Right renal cortex interstitium (tissue), 3 donors: Measurements from ENCODE around the gene NETO2. TPM values are rescaled to one million over a fixed set of nuclear protein-coding genes. Genes with fewer than 3 reads are reported as not detected.
"Not testable (repeated sequence)": the region's sequence is repeated elsewhere in the genome, so short reads cannot be mapped to it uniquely, and the experiment has no call there.

ENCODE experiments used
- DNase-seq, 3 donors: peaks; one replicate each; pipeline ENCODE4 v3.0.0-alpha.2; 2013; ENCODE audit warnings: low read depth in 3 of 3, low spot score in 2 of 3
- polyA plus RNA-seq, 3 donors: library from polyadenylated mRNA; unstranded; fragments of 120-200 nt; gene quantifications; one replicate each; pipeline ENCODE4 v1.2.1, GENCODE V29; 2013; ENCODE audit not compliant: insufficient read length in 3 of 3

NETO2 gene
- polyA plus RNA-seq, 3 donors: 29.9 to 32.4 (median 30.2) TPM

GRCh38 chr16:47136099-47136842 is 7.5 kb downstream of the NETO2 start:
- no peak for DNase-seq

GRCh38 chr16:47134550-47134949 is 9.2 kb downstream of the NETO2 start:
- no peak for DNase-seq

- DNase-seq: no peak
Measured at GRCh38 chr16:47132308-47132707, 11.4 kb downstream of the NETO2 start.

GRCh38 chr16:47129755-47130435 is 13.8 kb downstream of the NETO2 start:
- no peak for DNase-seq

- DNase-seq: no peak
Measured at GRCh38 chr16:47127541-47127940, 16.2 kb downstream of the NETO2 start.

GRCh38 chr16:47125757-47126156 is 18.0 kb downstream of the NETO2 start:
- DNase-seq: no peak

- no peak for DNase-seq
Measured at GRCh38 chr16:47113130-47113529, 30.6 kb downstream of the NETO2 start.

GRCh38 chr16:47110939-47111338 is 32.8 kb downstream of the NETO2 start:
- no peak for DNase-seq

GRCh38 chr16:47109361-47109760 is 34.4 kb downstream of the NETO2 start:
- no peak for DNase-seq

- not testable (repeated sequence) for DNase-seq
Measured at GRCh38 chr16:47102921-47103320, 40.8 kb downstream of the NETO2 start.

GRCh38 chr16:47097154-47097553 is 46.6 kb downstream of the NETO2 start:
- not testable (repeated sequence) for DNase-seq

- no peak for DNase-seq
Measured at GRCh38 chr16:47096297-47096696, 47.4 kb downstream of the NETO2 start.

GRCh38 chr16:47084198-47084597 is 59.5 kb downstream of the NETO2 start:
- DNase-seq: no peak

GRCh38 chr16:47082099-47082865 is 61.5 kb downstream of the NETO2 start:
- no peak for DNase-seq

- DNase-seq: no peak
Measured at GRCh38 chr16:47081115-47081514, 62.6 kb downstream of the NETO2 start.

- DNase-seq: no peak
Measured at GRCh38 chr16:47079860-47080259, 63.9 kb downstream of the NETO2 start.

- DNase-seq: peak in 2 of 3 donors; percentile 4 to 13
Measured at GRCh38 chr16:47073223-47074155, 70.3 kb downstream of the NETO2 start.

GRCh38 chr16:47072158-47072557 is 71.6 kb downstream of the NETO2 start:
- no peak for DNase-seq

- no peak for DNase-seq
Measured at GRCh38 chr16:47069841-47070584, 73.7 kb downstream of the NETO2 start.

GRCh38 chr16:47069313-47069712 is 74.4 kb downstream of the NETO2 start:
- no peak for DNase-seq
